COLO668 (cell line): Measurements from ENCODE around the gene HLCS.

Experiments used
- DNase-seq: peaks from one replicate; lab custom pipeline; 2025; ENCODE audit not compliant: unreplicated experiment; lab: John Stamatoyannopoulos, UW

HLCS gene

DNA sequence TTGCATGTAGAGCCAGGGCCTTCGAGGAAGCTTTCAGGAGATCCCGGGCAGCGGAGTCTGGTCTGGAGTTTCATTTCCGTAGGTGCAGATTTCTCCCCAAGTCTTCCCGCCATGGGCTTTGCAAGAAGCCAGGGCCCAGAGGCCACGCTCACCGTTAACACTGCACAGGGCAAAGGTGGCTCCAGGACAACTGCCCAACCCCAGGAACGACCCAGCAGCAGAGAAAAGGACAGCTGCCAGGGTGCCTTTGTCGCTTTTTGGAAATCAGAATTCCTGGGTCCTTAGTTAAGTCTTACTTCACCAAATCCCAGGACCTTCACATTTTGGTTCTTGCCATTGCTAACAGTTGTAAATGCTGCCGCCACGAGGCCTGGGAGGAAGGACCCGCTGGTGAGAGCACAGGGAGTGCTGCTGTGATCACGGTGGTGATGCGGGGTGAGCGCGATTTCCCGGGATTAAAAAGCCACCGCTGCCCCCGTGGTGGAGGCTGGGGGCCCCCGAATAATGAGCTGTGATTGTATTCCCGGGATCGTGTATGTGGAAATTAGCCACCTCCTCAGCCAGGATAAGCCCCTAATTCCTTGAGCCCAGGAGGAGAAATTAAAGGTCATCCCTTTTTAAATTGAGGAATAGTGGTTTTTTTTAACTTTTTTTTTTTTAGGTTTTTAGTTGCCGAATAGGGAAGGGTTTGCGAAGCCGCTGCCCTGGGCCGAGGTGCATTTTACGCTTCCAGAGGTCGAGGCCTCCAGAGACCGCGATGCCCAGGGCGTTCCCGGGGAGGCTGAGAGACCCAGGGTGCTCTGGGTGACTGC, 259.3 kb downstream of the HLCS start:
- DNase-seq, result no peak

DNA sequence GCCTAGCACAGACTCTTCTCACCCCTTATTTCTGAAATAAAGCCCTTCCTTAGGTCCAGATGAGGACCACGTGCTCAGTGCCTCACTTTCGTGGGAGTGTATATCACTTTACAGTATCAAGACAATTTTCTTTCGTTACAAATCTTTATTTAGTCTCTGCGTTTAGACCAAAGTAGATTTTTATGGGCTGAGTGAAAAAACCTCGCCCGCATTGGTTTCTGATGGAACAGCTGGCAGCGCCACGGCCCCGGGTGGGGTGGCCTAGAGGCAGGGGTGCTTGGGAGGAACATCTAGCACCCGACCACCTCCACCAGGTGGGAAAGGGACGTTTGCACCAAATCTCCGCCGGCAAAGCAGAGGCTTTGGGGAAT, 260.0 kb downstream of the HLCS start:
- no peak for DNase-seq

DNA sequence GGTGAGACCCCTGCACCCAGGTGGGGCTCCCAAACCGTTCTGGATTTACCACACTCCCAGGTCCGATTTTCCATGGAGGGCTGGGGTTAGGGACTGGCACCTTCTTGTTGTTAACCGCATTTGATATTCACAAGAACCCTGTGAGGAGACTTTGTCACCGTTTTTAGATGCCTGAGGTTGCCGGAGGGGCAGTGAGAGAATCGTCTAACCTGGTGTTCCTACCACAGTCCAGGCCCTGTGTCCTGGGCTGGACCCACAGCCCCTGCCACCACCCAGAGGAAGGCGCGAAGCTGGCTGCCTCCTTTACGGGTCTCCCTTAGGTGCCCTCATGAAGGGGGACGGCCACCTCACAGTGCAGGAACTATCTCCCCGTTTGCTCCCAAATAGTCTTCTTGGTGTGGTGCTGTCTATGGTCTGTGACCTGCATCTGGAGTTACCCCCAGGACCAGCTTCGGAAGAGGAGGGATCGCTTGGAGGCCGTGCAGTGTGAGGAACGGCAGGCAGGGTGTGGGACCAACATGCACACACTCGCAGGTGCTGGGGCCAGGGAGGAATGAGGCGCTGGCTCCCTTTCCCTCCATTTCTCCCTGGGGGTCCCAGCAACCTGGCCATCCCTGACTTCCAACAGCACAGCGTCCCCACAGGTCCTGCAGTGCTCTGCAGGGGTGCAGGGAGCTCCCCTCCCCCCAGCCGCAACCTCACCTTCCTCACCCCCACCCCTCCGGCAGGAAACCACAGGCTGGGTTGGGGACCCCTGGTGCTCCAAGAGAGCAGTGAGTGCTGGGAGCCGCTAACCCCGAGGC, 260.6 kb downstream of the HLCS start:
- no peak for DNase-seq

DNA sequence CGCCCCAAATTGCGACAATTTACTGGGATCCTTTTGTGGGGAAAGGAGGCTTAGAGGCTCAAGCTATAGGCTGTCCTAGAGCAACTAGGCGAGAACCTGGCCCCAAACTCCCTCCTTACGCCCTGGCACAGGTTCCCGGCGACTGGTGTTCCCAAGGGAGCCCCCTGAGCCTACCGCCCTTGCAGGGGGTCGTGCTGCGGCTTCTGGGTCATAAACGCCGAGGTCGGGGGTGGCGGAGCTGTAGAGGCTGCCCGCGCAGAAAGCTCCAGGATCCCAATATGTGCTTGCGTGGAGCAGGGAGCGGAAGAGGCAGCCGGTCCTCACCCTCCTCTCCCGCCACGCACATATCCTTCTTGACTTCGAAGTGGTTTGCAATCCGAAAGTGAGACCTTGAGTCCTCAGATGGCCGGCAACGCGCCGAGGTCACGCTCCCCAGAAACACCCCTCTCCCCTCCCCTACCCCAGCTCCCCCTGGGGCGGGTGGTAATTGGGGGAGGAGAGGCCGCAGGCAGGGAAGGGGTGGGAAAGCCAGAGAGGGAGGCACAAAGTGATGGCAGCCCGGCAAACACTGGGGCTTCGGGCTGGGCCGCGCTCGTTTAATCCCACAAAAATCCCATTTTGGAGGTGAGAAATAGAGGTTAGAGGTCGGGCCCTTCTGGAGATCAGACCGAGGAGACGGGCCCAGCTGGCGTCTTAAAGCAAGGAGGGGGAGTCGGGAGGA, 261.4 kb downstream of the HLCS start:
- no peak for DNase-seq

DNA sequence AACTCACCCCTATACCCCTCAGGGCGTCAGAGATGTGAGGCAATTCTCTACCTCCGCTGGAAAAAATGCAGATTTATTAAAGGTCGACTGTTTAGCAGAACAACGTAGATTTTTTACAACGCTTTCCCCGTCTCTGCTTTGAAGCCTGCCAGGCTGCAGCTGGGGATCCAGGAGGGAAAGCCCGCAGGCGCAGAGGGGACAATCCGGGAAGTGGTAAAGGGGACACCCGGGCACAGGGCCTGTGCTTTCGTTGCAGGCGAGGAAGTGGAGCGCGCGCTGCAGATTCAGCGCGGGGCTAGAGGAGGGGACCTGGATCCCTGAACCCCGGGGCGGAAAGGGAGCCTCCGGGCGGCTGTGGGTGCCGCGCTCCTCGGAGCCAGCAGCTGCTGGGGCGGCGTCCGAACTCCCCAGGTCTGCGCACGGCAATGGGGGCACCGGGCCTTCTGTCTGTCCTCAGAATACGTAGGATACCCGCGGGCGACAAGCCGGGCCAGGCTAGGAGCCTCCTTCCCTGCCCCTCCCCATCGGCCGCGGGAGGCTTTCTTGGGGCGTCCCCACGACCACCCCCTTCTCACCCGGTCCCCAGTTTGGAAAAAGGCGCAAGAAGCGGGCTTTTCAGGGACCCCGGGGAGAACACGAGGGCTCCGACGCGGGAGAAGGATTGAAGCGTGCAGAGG, 262.1 kb downstream of the HLCS start:
- no peak for DNase-seq

DNA sequence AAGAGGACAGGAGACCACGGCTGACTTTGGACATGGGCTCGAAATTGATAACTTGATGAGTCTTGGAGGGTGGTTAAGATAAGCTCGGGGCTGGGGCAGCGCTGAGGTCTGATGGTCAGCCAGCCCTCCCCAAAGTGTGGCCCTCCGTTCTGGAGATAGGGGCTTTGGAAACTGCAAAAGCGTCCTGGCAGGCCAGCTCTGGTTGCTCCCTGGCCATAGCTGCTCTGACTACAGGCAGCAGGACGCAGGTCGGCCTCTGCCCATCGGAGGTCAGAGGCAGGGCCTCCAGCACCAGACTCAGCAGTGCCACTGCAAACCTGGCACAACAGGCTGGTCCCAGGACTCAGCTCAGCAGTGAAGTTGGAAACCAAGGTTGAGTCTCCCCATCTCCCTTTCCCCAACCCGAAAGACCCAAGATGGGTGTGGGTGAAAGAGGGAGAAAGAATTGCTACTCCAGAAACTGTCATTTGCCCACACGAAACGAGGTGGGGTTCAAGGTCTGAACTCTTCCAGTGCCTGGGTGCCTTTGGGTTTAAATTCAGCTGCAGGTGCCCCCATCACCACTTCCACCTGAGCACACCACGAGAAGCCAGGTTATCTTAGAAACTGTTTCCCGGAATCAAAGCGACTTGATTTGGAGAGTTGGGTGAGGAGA, 262.7 kb downstream of the HLCS start:
- DNase-seq, result no peak

DNA sequence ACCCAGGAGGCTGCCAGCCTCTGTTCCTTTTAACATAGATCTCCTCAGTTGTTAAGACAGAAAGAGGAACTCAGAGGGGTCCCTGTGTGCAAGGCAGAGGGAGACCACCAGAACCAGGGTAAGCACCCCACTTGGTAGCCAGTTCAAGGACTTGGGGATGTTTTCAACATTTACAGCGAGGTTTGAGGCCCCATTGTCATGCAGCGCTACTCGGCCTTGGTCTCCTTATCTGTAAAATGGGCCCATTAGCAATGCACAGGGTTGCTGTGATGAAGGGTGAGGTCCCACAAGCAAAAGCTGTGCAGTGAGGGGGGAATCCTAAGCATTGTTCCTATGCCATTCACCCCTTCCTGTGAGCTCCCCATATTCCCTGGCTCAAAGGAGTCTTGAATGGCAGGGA, 263.3 kb downstream of the HLCS start:
- no peak for DNase-seq

DNA sequence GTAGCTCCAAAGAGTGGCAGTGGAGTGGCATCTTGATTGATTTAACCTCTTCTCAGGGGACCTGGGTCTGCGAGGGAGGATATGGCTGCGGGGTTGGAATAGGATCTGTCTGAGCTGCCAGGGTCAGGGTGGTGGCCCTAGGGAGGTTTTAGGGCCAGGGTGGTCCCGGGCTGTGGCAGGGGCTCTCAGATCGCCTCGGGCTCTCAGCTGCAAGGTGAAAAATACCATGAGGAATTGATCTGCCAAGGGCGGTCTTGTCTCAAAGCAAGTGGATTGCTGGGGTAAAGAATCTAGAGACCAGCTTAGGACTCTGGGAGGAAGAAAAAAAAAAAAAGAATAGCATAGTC, 263.9 kb downstream of the HLCS start:
- no peak for DNase-seq

DNA sequence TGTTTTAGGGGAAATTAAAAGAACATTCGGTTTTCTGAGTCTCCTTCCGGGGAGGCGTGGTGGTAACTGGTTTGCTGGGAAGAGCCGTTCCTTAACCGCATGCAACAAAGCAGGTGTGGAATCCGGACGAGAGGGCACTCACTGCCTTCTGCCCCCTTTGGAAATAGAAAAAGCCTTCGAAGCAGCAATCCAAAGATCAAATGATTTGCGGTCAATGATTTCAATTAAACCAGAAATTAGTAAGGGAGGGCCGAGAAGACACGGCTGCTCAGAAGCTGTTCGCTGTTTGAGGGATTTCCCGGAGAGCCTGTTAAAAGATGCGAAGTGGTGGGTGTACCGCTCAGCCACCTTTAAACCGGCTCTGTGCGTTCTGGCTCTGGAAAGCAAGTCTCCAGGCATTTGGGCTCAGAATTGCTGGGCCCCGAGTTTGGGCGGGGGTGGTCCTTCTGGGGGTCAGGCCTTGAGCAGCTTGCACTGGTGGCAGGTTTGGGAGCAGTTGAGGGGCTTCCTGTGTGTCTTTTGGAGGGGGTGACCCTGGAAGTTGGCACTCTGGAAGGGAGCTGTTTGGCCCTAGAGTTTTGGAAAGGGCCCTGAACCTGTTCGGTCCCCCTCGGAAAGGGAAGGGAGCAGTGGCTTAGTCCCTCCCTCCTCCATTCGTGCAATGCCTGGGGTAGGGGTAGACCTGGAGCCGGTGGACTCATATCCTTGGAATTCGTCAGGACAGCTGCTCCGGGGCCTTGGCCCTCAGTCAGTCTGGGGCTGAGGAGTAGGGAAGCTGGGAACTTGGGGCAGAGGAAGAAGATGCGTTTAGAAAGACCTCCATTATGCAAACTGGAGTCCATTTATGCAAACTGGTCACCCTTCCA, 264.5 kb downstream of the HLCS start:
- no peak for DNase-seq

DNA sequence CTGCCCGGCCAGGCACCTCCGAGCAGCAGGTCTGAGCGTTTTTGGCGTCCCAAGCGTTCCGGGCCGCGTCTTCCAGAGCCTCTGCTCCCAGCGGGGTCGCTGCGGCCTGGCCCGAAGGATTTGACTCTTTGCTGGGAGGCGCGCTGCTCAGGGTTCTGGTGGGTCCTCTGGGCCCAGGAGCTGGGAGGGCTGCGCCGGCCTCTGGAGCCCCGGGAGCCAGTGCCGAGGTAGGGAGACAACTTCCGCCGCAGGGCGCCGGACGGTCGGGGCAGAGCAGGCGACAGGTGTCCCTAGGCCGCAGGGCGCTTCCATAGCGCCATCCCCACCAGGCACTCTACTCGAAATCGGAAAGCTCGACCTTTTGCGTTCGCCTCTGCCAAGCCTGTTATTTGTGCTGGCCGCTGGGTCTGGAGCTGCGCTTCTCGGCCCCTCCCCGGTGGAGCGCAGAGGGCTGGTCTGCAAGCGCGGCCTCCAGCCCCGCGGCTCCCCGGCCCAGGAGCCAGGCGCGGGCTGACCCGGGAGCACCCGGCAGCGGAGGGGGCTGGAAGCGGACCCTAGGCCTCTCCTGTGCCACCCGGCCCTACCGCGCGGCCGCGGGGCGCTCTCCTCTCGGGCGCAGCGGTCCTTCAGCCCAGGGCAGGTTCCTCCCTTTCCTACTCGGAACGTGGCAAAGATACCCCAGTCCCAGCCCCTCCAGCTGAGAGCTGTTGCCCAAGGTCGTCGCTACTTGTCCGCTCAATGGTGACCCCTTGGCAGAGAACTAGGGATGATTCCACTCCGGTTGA, 265.3 kb downstream of the HLCS start:
- DNase-seq, result peak; percentile 59
